Muscle layer of duodenum (tissue), 2 donors: Measurements from ENCODE around the gene SYCP2.

Experiments
- H3K27ac ChIP-seq: one replicate; pipeline ENCODE4 v1.7.0; 2013; ENCODE audit warnings: mild to moderate bottlenecking, low read length
- H3K27me3 ChIP-seq: one replicate; pipeline ENCODE4 v1.7.0; 2013; ENCODE audit warnings: low read depth, mild to moderate bottlenecking, control low read depth, low read length
- H3K36me3 ChIP-seq, 2 donors: one replicate each; pipeline ENCODE4 v1.7.0; 2013; ENCODE audit warnings: low read length in 2 of 2, control low read depth in 1 of 2, mild to moderate bottlenecking in 1 of 2; ENCODE audit not compliant: insufficient read depth in 2 of 2, control insufficient read depth in 1 of 2
- H3K4me1 ChIP-seq, 2 donors: one replicate each; pipeline ENCODE4 v1.7.0; 2013; ENCODE audit warnings: low read length in 2 of 2, mild to moderate bottlenecking in 2 of 2, control low read depth in 1 of 2, moderate library complexity in 1 of 2; ENCODE audit not compliant: insufficient read depth in 2 of 2, control insufficient read depth in 1 of 2
- H3K4me3 ChIP-seq, 2 donors: one replicate each; pipeline ENCODE4 v1.7.0; 2013; ENCODE audit warnings: low read length in 2 of 2, low read depth in 1 of 2, mild to moderate bottlenecking in 1 of 2
- H3K9me3 ChIP-seq, 2 donors: one replicate each; pipeline ENCODE4 v1.7.0; 2013; ENCODE audit warnings: low read length in 2 of 2, control low read depth in 1 of 2, mild to moderate bottlenecking in 1 of 2; ENCODE audit not compliant: control insufficient read depth in 1 of 2
- donor health status: healthy.

SYCP2 gene

GRCh38 chr20:59825944-59826759, 107.3 kb downstream of the SYCP2 start:
- no peaks in the 10 kb centered on the region for H3K36me3 ChIP-seq
- peaks cover 0 to 12% of the 10 kb centered on the region in 2 donors for H3K4me1 ChIP-seq
- H3K27me3 ChIP-seq = no peaks in the 10 kb centered on the region
- H3K9me3 ChIP-seq = no peaks in the 10 kb centered on the region
- H3K4me3 ChIP-seq = no peak overlapping the region
- peak overlapping the region; percentile 63 for H3K27ac ChIP-seq

GRCh38 chr20:59825563-59825920, 107.9 kb downstream of the SYCP2 start:
- Histone ChIP-seq H3K9me3 (no peaks in the 10 kb centered on the region), H3K27me3 (no peaks in the 10 kb centered on the region), H3K36me3 (no peaks in the 10 kb centered on the region), H3K27ac (no peak overlapping the region), H3K4me3 (no peak overlapping the region), H3K4me1 (peaks cover 0 to 18% of the 10 kb centered on the region in 2 donors)

DNA sequence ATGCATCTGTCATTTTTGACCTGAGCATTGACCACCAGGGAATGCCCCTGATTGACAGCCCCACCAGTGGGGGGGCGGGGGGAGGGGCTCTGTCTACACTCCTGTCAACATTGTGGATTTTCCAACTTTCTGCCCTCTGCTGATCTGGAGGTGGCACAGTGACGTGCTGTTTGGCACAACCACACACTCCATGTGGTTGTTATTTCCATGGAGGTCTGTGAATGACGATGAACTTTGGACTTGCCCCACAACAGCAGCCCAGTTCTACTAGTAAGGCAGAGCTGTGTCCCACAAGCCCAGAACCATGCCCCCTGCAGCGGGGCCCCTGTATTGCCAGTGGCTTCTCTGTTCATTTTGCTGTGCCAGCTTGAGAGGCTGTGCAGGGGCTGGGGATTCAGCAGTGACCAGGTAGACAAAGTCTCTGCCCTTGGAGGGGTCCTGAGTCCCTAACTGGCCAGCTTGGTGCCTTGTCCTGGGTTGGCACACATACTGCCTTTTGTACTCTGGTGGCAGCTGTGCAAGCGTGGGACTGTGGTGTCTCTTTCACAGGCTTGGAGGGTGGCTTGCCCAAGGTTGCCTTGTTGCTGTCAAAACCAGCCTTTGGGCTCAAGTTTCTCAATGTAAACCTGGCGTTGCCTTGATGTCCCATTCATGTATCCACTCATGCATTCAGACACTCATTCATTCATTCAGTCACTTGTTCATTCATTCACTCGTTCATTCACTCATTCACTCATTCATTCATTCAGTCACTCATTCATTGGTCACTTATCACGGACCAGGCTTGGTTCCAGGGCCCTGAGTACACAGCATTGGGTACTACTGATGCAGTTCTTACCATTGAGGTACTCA, 108.5 kb downstream of the SYCP2 start:
- Histone ChIP-seq H3K27ac (no peak overlapping the region), H3K4me1 (peaks cover 0 to 19% of the 10 kb centered on the region in 2 donors), H3K4me3 (no peak overlapping the region), H3K36me3 (no peaks in the 10 kb centered on the region), H3K27me3 (no peaks in the 10 kb centered on the region), H3K9me3 (no peaks in the 10 kb centered on the region)

DNA sequence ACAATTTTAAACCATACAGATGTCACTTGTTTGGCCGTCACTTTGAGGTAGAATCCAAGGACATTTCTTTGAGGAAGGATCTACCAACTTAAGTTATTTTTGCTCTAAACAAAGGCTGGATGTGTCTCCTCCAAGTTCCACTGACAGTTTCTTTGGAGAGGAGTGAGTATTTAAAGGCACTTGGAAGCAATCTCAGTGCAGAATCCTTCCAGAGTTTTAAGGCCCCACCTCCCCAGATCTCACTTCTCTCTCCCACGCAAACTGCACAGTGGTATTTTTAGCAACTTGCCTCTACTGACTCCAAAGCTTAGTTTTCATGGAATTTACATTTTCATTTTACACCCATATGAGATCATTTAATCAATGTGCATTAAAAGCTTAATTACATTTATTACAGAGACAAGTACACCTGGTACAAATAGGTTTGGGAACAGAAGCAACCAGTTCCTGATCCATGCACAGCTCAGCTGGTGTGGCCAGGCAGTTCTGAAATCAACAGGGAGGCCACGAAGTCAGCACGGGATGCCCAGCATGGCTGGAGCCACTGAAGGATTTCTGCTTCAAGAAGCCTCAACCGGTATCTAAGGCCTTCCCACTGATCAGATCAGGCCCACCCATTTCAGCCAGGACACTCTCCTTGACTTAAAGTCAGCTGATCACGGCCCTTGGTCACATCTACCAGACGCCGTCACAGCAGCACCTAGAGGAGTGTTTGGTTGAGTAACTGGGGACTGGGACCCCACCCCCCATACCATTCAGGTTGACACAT, 109.8 kb downstream of the SYCP2 start:
- Histone ChIP-seq H3K27me3 (no peaks in the 10 kb centered on the region), H3K4me3 (no peak overlapping the region), H3K4me1 (peaks cover 0 to 19% of the 10 kb centered on the region in 2 donors), H3K27ac (no peak overlapping the region), H3K9me3 (no peaks in the 10 kb centered on the region), H3K36me3 (no peaks in the 10 kb centered on the region)

DNA sequence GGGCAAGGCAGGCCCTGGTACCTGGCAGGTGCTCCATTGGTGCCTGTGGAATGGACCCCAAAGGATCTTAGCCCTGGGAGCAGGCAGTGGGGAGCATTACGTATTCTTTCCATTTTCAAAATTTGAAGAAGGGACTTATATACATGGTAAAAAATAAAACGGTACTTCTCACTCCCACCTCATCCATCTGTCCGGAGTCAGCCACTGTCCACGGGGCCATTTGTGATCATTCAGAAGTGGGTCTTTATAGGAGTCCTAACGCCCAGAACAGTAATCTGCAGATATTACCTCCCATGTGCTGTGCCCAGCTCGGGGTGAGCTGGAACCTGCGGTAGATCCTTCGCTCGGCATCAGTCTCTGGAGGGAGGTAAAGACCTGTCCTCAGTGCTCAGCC, 110.4 kb downstream of the SYCP2 start:
- no peak overlapping the region for H3K4me3 ChIP-seq
- no peaks in the 10 kb centered on the region for H3K9me3 ChIP-seq
- H3K27ac ChIP-seq = no peak overlapping the region

DNA sequence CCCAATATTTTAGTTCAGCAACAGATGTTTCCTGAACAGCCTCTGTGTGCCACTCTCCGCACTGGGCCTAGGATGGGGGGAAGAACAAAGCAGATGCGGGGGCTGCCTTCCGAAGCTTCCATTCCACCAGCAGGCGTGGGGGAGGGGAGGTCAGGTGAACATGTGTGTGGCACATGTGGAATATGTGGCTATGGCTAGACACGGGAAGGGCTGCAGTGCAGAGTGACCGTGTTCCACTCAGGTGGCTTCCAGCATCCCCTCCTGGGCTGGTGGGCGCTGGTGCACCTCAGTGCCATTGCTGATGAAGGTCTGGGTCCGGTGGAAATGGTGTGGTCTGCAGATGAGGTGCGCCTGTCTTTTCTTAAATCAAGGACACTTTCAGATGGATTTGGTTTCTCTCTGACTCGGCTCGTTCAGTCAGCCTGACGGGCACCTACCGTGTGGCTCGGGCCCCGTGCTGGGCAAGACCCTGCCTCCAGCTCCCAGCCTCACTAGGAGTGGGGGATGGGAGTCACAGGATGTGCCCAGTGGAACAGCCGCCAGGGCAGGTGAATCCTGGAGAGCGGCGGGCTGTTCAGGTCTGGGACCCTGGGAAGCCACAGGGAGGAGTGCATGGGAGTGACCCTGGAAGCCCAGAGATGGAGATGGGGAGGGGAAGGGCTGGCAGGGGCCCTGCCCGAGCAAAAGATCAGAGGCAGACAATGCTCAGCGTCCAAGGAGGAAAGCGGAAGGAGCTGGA, 111.0 kb downstream of the SYCP2 start:
- Histone ChIP-seq H3K9me3 (no peaks in the 10 kb centered on the region), H3K27ac (no peak overlapping the region), H3K36me3 (no peaks in the 10 kb centered on the region), H3K4me3 (no peak overlapping the region), H3K4me1 (peaks cover 0 to 19% of the 10 kb centered on the region in 2 donors), H3K27me3 (no peaks in the 10 kb centered on the region)

More for the DNA sequence above, 110.4 kb downstream of the SYCP2 start:
- peaks cover 0 to 19% of the 10 kb centered on the region in 2 donors for H3K4me1 ChIP-seq
- H3K36me3 ChIP-seq = no peaks in the 10 kb centered on the region
- no peaks in the 10 kb centered on the region for H3K27me3 ChIP-seq

GRCh38 chr20:59821788-59822187, 111.6 kb downstream of the SYCP2 start:
- Histone ChIP-seq H3K36me3 (no peaks in the 10 kb centered on the region), H3K27ac (no peak overlapping the region), H3K27me3 (no peaks in the 10 kb centered on the region), H3K4me1 (peaks cover 0 to 19% of the 10 kb centered on the region in 2 donors), H3K4me3 (no peak overlapping the region), H3K9me3 (no peaks in the 10 kb centered on the region)

- no peak overlapping the region for H3K4me3 ChIP-seq
- H3K36me3 ChIP-seq = no peaks in the 10 kb centered on the region
- H3K27me3 ChIP-seq = no peaks in the 10 kb centered on the region
- peaks cover 0 to 19% of the 10 kb centered on the region in 2 donors for H3K4me1 ChIP-seq
- no peak overlapping the region for H3K27ac ChIP-seq
- no peaks in the 10 kb centered on the region for H3K9me3 ChIP-seq
Measured at GRCh38 chr20:59821201-59821600, 112.2 kb downstream of the SYCP2 start.

DNA sequence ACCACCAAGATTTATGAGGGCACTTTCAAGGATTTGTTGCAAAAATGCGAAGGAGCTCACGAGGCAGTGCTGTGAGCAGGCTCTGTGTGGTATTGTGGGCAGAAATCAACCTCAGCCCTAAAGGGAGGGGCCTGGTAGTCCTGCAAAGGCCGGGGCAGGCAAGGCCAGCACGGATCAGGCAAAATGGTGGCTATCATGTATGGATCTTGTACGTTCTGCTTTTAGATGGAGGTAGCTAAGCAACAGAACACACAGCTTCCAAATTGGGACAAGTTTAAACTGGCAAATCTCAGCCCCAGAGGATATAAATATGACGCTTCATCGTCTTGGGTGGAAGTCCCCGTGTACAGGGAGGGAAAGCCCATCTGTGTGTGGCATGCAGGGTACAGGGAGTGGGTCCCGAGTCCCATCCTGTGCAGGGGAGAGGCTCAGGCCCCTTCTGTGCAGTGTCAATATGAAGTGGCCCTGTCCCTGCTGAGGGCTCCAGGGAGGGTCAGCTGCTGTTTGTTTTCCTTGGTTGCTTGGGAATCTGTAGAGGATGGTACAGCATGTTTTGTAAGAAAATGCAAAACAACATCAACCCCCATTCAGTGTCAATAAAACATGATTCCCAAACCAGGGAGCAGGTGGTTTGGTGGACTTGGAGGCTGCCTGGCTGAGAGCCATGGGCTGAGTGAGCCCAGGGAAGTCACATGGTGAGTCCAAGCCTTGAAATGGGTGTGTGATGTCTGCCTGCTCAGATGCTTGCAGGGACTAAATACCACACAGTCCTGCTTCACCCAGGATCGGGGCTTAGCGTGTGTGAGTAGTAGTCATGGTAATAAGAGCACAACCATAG, 113.0 kb downstream of the SYCP2 start:
- peaks cover 0 to 19% of the 10 kb centered on the region in 2 donors for H3K4me1 ChIP-seq
- H3K36me3 ChIP-seq = no peaks in the 10 kb centered on the region
- H3K9me3 ChIP-seq = no peaks in the 10 kb centered on the region
- H3K27me3 ChIP-seq = no peaks in the 10 kb centered on the region
- H3K27ac ChIP-seq = no peak overlapping the region
- H3K4me3 ChIP-seq = no peak overlapping the region
